Measurements from ENCODE around the gene BRINP2. TPM values are rescaled to one million over a fixed set of nuclear protein-coding genes. Genes with fewer than 3 reads are reported as not detected.
"Not testable (repeated sequence)": the region's sequence is repeated elsewhere in the genome, so short reads cannot be mapped to it uniquely, and the experiment has no call there.

Gene BRINP2
- total and polyA plus RNA-seq, 12 donors, result 0.15 to 0.66 (median 0.24) TPM; not detected in 2

DNA sequence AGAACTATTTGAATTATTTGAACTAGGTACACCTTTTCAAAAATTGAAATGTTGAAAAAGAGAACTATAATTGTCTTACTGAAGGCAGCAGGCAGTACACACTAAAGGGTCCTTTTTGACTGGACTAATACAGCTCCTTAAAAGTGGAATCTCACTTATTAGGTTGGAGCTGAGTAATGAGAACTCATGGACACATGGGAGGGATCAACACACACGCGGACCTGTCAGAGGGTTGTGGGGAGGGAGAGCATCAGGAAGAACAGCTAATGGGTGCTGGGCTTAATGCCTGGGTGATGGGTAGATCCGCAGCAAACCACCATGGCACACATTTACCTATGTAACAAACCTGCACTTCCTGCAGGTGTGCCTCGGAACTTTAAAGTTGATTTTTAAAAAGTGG, 145.0 kb downstream of the BRINP2 start:
- TF ChIP-seq CTCF (IDR thresholded peaks at IDR 0.05), result no peak
- intact Hi-C loops (cut with DNase I), result no loop called here
- Histone ChIP-seq H3K27ac (no peak overlapping the region), H3K36me3 (no peaks in the 10 kb centered on the region), H3K4me3 (no peak overlapping the region), H3K9me3 (peaks cover 0 to 11% (median 0%) of the 10 kb centered on the region in 11 donors), H3K27me3 (peaks cover 0 to 12% (median 0%) of the 10 kb centered on the region in 7 donors), H3K4me1 (no peaks in the 10 kb centered on the region)
- DNase-seq (no peak), ATAC-seq (no peak)
- WGBS, 2 donors, result 70 to 71% methylated on average over 4 of the region's 4 CpGs

DNA sequence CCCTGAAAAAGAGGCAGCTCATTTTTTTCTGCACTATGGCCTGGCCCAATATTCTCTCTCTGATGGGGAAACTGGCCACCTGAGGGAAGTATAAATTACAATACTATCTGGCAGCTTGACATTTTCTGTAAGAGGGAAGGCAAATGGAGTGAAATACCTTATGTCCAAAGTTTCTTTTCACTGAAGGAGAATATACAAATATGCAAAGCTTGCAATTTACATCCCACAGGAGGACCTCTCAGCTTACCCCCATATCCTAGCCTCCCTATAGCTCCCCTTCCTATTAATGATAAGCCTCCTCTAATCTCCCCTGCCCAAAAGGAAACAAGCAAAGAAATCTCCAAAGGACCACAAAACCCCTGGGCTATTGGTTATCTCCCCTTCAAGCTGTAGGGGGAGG, 150.7 kb downstream of the BRINP2 start:
- H3K4me1 ChIP-seq; intact Hi-C loops (cut with DNase I); DNase-seq; H3K4me3 ChIP-seq; H3K36me3 ChIP-seq; ATAC-seq; H3K27me3 ChIP-seq; H3K27ac ChIP-seq: not testable (repeated sequence)
- peaks cover 0 to 18% (median 0%) of the 10 kb centered on the region in 11 donors for H3K9me3 ChIP-seq

GRCh38 chr1:177328251-177328650, 157.5 kb downstream of the BRINP2 start:
- H3K36me3 ChIP-seq, result no peaks in the 10 kb centered on the region
- peaks cover 0 to 8% (median 0%) of the 10 kb centered on the region in 7 donors for H3K27me3 ChIP-seq
- H3K4me3 ChIP-seq, result no peak overlapping the region
- DNase-seq, result no peak
- no peak for TF ChIP-seq CTCF (IDR thresholded peaks at IDR 0.05)
- intact Hi-C loops (cut with DNase I), result no loop called here
- 76 to 81% methylated on average over 2 of the region's 2 CpGs for WGBS, 2 donors
- H3K9me3 ChIP-seq, result peaks cover 0 to 6% (median 0%) of the 10 kb centered on the region in 11 donors
- no peaks in the 10 kb centered on the region for H3K4me1 ChIP-seq
- no peak overlapping the region for H3K27ac ChIP-seq
- no peak for ATAC-seq

- no peak for ATAC-seq
- Histone ChIP-seq H3K4me3 (no peak overlapping the region), H3K27ac (no peak overlapping the region), H3K36me3 (no peaks in the 10 kb centered on the region), H3K4me1 (peaks cover 0 to 12% (median 3%) of the 10 kb centered on the region in 9 donors), H3K27me3 (peaks cover 0 to 8% (median 0%) of the 10 kb centered on the region in 7 donors), H3K9me3 (peaks cover 0 to 6% (median 0%) of the 10 kb centered on the region in 11 donors)
- WGBS, 2 donors, result 86 to 93% methylated on average over 2 of the region's 2 CpGs
- no peak for TF ChIP-seq CTCF (IDR thresholded peaks at IDR 0.05)
- intact Hi-C loops (cut with DNase I), result no loop called here
- no peak for DNase-seq
Measured at GRCh38 chr1:177329871-177330270, 159.1 kb downstream of the BRINP2 start.

Other genes starting within 250 kb of the BRINP2 start
- under 1 TPM; 0.21 to 0.88 (median 0.41) TPM for gene ASTN1, start 6.2 kb upstream of the BRINP2 start, total RNA-seq
- under 1 TPM; 0.14 to 0.15 TPM for gene ASTN1, start 6.2 kb upstream of the BRINP2 start, polyA plus RNA-seq